KOPT-K1 (cell line): ENCODE results near the gene IL17RE.
"Not testable (repeated sequence)": the region's sequence is repeated elsewhere in the genome, so short reads cannot be mapped to it uniquely, and the experiment has no call there.

Source experiments
- H3K27ac ChIP-seq: fragments of 200-600 bp; sonication (generic); 2 replicates; pipeline ENCODE4 v1.5.1; 2016; ENCODE audit warnings: antibody characterized with exemption, mild to moderate bottlenecking, low read depth, low read length; ENCODE audit not compliant: poor library complexity, severe bottlenecking
- H3K36me3 ChIP-seq: fragments of 200-600 bp; sonication (generic); 2 replicates; pipeline ENCODE4 v1.5.1; 2017; ENCODE audit warnings: antibody characterized with exemption, mild to moderate bottlenecking, low read length, moderate library complexity; ENCODE audit not compliant: insufficient read depth
- H3K9me3 ChIP-seq: fragments of 200-600 bp; sonication (generic); 2 replicates; pipeline ENCODE4 v1.5.1; 2017; ENCODE audit warnings: antibody characterized with exemption, low read length, mild to moderate bottlenecking; ENCODE audit not compliant: insufficient read depth, poor library complexity, severe bottlenecking

Gene IL17RE

GRCh38 chr3:9891072-9891622 is 11.5 kb upstream of the IL17RE start:
- no peaks in the 10 kb centered on the region for H3K9me3 ChIP-seq
- peaks cover 37% of the 10 kb centered on the region for H3K36me3 ChIP-seq
- peak overlapping the region; percentile 91 for H3K27ac ChIP-seq

GRCh38 chr3:9893739-9894138 is 8.9 kb upstream of the IL17RE start:
- H3K9me3 ChIP-seq: no peaks in the 10 kb centered on the region
- H3K36me3 ChIP-seq: peaks cover 37% of the 10 kb centered on the region
- H3K27ac ChIP-seq: no peak overlapping the region

GRCh38 chr3:9895715-9896114 is 6.9 kb upstream of the IL17RE start:
- H3K27ac ChIP-seq, H3K9me3 ChIP-seq: not testable (repeated sequence)
- H3K36me3 ChIP-seq: peaks cover 37% of the 10 kb centered on the region

- not testable (repeated sequence) for H3K27ac ChIP-seq, H3K9me3 ChIP-seq
- peaks cover 37% of the 10 kb centered on the region for H3K36me3 ChIP-seq
Observed at GRCh38 chr3:9896755-9897407, 5.8 kb upstream of the IL17RE start.

- H3K27ac ChIP-seq: no peak overlapping the region
- H3K36me3 ChIP-seq: peaks cover 31% of the 10 kb centered on the region
Observed at GRCh38 chr3:9897408-9898372, 5.0 kb upstream of the IL17RE start.

GRCh38 chr3:9898467-9899241 is 4.0 kb upstream of the IL17RE start:
- Histone ChIP-seq H3K36me3 (peaks cover 21% of the 10 kb centered on the region), H3K27ac (no peak overlapping the region), H3K9me3 (no peaks in the 10 kb centered on the region)

More at GRCh38 chr3:9897408-9898372, 5.0 kb upstream of the IL17RE start:
- no peaks in the 10 kb centered on the region for H3K9me3 ChIP-seq

- Histone ChIP-seq H3K27ac (no peak overlapping the region), H3K36me3 (peaks cover 15% of the 10 kb centered on the region; the same call in 1 of the 2 replicates), H3K9me3 (no peaks in the 10 kb centered on the region)
Observed at GRCh38 chr3:9899289-9899791, 3.3 kb upstream of the IL17RE start.

GRCh38 chr3:9900965-9901415 is 1.7 kb upstream of the IL17RE start:
- H3K9me3 ChIP-seq, H3K36me3 ChIP-seq: not testable (repeated sequence)
- H3K27ac ChIP-seq: peak overlapping the region; percentile 62

GRCh38 chr3:9901967-9902366 is 681 bp upstream of the IL17RE start:
- Histone ChIP-seq H3K36me3 (no peaks in the 10 kb centered on the region), H3K9me3 (no peaks in the 10 kb centered on the region), H3K27ac (peak overlapping the region; percentile 62)

GRCh38 chr3:9903238-9903624 is 583 bp downstream of the IL17RE start:
- Histone ChIP-seq H3K9me3 (no peaks in the 10 kb centered on the region), H3K36me3 (no peaks in the 10 kb centered on the region), H3K27ac (peak overlapping the region; percentile 62)

GRCh38 chr3:9903904-9904303 is 1.3 kb downstream of the IL17RE start:
- no peak overlapping the region for H3K27ac ChIP-seq

GRCh38 chr3:9906480-9906879 is 3.8 kb downstream of the IL17RE start:
- Histone ChIP-seq H3K9me3 (no peaks in the 10 kb centered on the region), H3K36me3 (no peaks in the 10 kb centered on the region), H3K27ac (no peak overlapping the region)

More at GRCh38 chr3:9903904-9904303, 1.3 kb downstream of the IL17RE start:
- Histone ChIP-seq H3K36me3 (no peaks in the 10 kb centered on the region), H3K9me3 (no peaks in the 10 kb centered on the region)

- Histone ChIP-seq H3K27ac (no peak overlapping the region), H3K36me3 (no peaks in the 10 kb centered on the region), H3K9me3 (no peaks in the 10 kb centered on the region)
Observed at GRCh38 chr3:9908286-9908685, 5.6 kb downstream of the IL17RE start.

GRCh38 chr3:9909221-9910013 is 6.8 kb downstream of the IL17RE start:
- Histone ChIP-seq H3K36me3 (no peaks in the 10 kb centered on the region), H3K9me3 (no peaks in the 10 kb centered on the region), H3K27ac (no peak overlapping the region)
